Neural cell (in vitro differentiated cells): ENCODE measurements around the gene MARK1.

Experiments
- CTCF ChIP-seq: fragments of 450-650 bp; IDR thresholded peaks from 2 replicates; pipeline ENCODE4 v1.5.1; 2014; ENCODE audit warnings: antibody characterized with exemption, mild to moderate bottlenecking, moderate library complexity; ENCODE audit not compliant: poor library complexity, severe bottlenecking
- EZH2 ChIP-seq: fragments of 200-600, 300-800 bp; shearing (Covaris generic), sonication (generic); IDR thresholded peaks from 2 replicates; pipeline ENCODE4 v1.6.1; 2014; ENCODE audit warnings: antibody characterized with exemption, low read length, borderline replicate concordance, mild to moderate bottlenecking; ENCODE audit not compliant: insufficient read depth, poor library complexity, severe bottlenecking
- POLR2AphosphoS5 ChIP-seq: IDR thresholded peaks from 2 replicates; pipeline ENCODE4 v1.6.1; 2012
- RAD21 ChIP-seq: fragments of 450-650 bp; conservative IDR thresholded peaks from 2 replicates; pipeline ENCODE4 v1.6.1; 2014; ENCODE audit warnings: antibody characterized with exemption, mild to moderate bottlenecking, moderate library complexity
- TAF1 ChIP-seq: IDR thresholded peaks from 2 replicates; pipeline ENCODE4 v1.6.1; 2012; ENCODE audit warnings: low read depth
- TF ChIP-seq, protein P1 (sequence below): IDR thresholded peaks from 2 replicates; pipeline ENCODE4 v1.6.1; 2012; ENCODE audit warnings: borderline replicate concordance

DNA sequence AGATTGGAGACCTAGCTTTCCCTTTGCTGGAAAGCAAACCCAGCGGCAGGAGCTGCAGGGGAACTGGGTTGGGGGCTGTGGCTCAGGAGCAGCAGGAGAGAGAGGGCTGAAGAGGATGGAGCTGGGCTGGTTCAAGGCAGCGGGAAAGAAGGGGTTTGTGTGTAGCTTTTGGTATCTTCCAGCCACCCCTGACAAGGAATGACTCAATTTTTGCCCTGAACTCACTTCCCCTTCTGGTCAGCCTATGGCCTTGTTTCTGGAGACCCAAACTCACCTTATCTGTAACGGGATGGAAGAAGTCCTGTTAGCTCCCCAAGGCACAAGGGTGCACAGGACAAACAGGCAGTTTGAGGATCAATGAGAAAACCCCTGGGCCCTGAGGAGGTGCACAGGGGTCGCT is 175.4 kb downstream of the MARK1 start:
- TF ChIP-seq TAF1 = no peak
- TF ChIP-seq CTCF = no peak
- TF ChIP-seq EZH2 = no peak
- TF ChIP-seq, protein P1, sequence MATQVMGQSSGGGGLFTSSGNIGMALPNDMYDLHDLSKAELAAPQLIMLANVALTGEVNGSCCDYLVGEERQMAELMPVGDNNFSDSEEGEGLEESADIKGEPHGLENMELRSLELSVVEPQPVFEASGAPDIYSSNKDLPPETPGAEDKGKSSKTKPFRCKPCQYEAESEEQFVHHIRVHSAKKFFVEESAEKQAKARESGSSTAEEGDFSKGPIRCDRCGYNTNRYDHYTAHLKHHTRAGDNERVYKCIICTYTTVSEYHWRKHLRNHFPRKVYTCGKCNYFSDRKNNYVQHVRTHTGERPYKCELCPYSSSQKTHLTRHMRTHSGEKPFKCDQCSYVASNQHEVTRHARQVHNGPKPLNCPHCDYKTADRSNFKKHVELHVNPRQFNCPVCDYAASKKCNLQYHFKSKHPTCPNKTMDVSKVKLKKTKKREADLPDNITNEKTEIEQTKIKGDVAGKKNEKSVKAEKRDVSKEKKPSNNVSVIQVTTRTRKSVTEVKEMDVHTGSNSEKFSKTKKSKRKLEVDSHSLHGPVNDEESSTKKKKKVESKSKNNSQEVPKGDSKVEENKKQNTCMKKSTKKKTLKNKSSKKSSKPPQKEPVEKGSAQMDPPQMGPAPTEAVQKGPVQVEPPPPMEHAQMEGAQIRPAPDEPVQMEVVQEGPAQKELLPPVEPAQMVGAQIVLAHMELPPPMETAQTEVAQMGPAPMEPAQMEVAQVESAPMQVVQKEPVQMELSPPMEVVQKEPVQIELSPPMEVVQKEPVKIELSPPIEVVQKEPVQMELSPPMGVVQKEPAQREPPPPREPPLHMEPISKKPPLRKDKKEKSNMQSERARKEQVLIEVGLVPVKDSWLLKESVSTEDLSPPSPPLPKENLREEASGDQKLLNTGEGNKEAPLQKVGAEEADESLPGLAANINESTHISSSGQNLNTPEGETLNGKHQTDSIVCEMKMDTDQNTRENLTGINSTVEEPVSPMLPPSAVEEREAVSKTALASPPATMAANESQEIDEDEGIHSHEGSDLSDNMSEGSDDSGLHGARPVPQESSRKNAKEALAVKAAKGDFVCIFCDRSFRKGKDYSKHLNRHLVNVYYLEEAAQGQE = no peak
- no peak for TF ChIP-seq RAD21
- no peak for TF ChIP-seq POLR2AphosphoS5
